ENCODE data around the gene KRT78.

- TF ChIP-seq CTCF (IDR thresholded peaks at IDR 0.05) (no peak), ZFX (IDR thresholded peaks at IDR 0.05; ENCODE audit: borderline replicate concordance) (no peak)
Measured at GRCh38 chr12:52832985-52833905, 15.5 kb downstream of the KRT78 start.

Data from 22Rv1 (cell line).